Ovary (tissue), 3 donors: ENCODE data around the gene TSTD2.
"Not testable (repeated sequence)": the region's sequence is repeated elsewhere in the genome, so short reads cannot be mapped to it uniquely, and the experiment has no call there.

Source experiments
- EP300 ChIP-seq: sonication (generic); formaldehyde crosslinking; IDR thresholded peaks from one replicate; pipeline ENCODE4 v1.6.1; 2017; ENCODE audit warnings: antibody characterized with exemption
- POLR2A ChIP-seq: fragments of 450-650 bp; IDR thresholded peaks from one replicate; pipeline ENCODE4 v1.6.1; 2017; ENCODE audit warnings: antibody characterized with exemption, mild to moderate bottlenecking, moderate library complexity
- TF ChIP-seq, protein P1 (sequence below), 3 donors: fragments of 450-650 bp in 2 of 3; fragments of 200-600 bp in 1 of 3; IDR thresholded peaks; one replicate each; pipeline versions ENCODE4 v1.5.1 to v1.8.0; 2016 to 2022; ENCODE audit warnings: antibody characterized with exemption in 3 of 3, mild to moderate bottlenecking in 1 of 3
- donor health status: DM: no; HTN: no; CAD: no.

DNA sequence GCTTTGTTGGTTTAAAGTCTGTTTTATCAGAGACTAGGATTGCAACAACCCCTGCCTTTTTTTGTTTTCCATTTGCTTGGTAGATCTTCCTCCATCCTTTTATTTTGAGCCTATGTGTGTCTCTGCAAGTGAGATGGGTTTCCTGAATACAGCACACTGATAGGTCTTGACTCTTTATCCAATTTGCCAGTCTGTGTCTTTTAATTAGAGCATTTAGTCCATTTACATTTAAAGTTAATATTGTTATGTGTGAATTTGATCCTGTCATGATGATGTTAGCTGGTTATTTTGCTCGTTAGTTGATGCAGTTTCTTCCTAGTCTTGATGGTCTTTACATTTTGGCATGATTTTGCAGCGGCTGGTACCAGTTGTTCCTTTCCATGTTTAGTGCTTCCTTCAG, 48.4 kb downstream of the TSTD2 start:
- TF ChIP-seq, protein P1, sequence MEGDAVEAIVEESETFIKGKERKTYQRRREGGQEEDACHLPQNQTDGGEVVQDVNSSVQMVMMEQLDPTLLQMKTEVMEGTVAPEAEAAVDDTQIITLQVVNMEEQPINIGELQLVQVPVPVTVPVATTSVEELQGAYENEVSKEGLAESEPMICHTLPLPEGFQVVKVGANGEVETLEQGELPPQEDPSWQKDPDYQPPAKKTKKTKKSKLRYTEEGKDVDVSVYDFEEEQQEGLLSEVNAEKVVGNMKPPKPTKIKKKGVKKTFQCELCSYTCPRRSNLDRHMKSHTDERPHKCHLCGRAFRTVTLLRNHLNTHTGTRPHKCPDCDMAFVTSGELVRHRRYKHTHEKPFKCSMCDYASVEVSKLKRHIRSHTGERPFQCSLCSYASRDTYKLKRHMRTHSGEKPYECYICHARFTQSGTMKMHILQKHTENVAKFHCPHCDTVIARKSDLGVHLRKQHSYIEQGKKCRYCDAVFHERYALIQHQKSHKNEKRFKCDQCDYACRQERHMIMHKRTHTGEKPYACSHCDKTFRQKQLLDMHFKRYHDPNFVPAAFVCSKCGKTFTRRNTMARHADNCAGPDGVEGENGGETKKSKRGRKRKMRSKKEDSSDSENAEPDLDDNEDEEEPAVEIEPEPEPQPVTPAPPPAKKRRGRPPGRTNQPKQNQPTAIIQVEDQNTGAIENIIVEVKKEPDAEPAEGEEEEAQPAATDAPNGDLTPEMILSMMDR (IDR thresholded peaks at IDR 0.05), result not testable (repeated sequence)
- TF ChIP-seq POLR2A, EP300: not testable (repeated sequence)
